ENCODE measurements around the gene PVRIG.
"Not testable (repeated sequence)": the region's sequence is repeated elsewhere in the genome, so short reads cannot be mapped to it uniquely, and the experiment has no call there.

PVRIG gene

GRCh38 chr7:100185726-100186125 lies 34.0 kb upstream of the PVRIG start:
- no peak for TF ChIP-seq L3MBTL2 (conservative IDR thresholded peaks at IDR 0.05)
- TF ChIP-seq CTBP1 (IDR thresholded peaks at IDR 0.05; ENCODE audit: borderline replicate concordance) = no peak
- TF ChIP-seq FOXK2 (IDR thresholded peaks at IDR 0.05) = no peak
- TF ChIP-seq PKNOX1 (IDR thresholded peaks at IDR 0.05) = no peak
- TF ChIP-seq FOXA1 (IDR thresholded peaks at IDR 0.05) = no peak
- TF ChIP-seq SP1 (IDR thresholded peaks at IDR 0.05) = no peak
- TF ChIP-seq ZNF384 (IDR thresholded peaks at IDR 0.05) = no peak
- no peak for TF ChIP-seq ARNT (IDR thresholded peaks at IDR 0.05)
- TF ChIP-seq NFRKB (IDR thresholded peaks at IDR 0.05) = no peak
- POLR2A ChIA-PET = interaction anchor here (1.6 kb wide), 1 partner anchor 37 kb away, joined by 3 read pairs; the partner anchor contains the start of gene LAMTOR4
- CTCF ChIA-PET = no interaction called here
- no peak for DNase-seq (ENCODE audit: extremely low spot score)

GRCh38 chr7:100189061-100189460 lies 30.7 kb upstream of the PVRIG start:
- no peak for TF ChIP-seq ARNT (IDR thresholded peaks at IDR 0.05)
- no peak for TF ChIP-seq ZNF384 (IDR thresholded peaks at IDR 0.05)
- no peak for TF ChIP-seq ELF4 (IDR thresholded peaks at IDR 0.05)
- TF ChIP-seq L3MBTL2 (conservative IDR thresholded peaks at IDR 0.05) = no peak
- no peak for TF ChIP-seq LEF1 (IDR thresholded peaks at IDR 0.05; ENCODE audit: borderline replicate concordance)
- TF ChIP-seq HDGF (IDR thresholded peaks at IDR 0.05; ENCODE audit: borderline replicate concordance) = no peak
- TF ChIP-seq CTBP1 (IDR thresholded peaks at IDR 0.05; ENCODE audit: borderline replicate concordance) = no peak
- TF ChIP-seq NFRKB (IDR thresholded peaks at IDR 0.05) = no peak
- no peak for TF ChIP-seq SUZ12 (IDR thresholded peaks at IDR 0.05)
- no peak for TF ChIP-seq FOXK2 (IDR thresholded peaks at IDR 0.05)
- no peak for TF ChIP-seq TARDBP (IDR thresholded peaks at IDR 0.05)
- TF ChIP-seq FOXM1 (IDR thresholded peaks at IDR 0.05; ENCODE audit: borderline replicate concordance) = no peak
- no peak for TF ChIP-seq SP1 (IDR thresholded peaks at IDR 0.05)
- TF ChIP-seq BHLHE40 (IDR thresholded peaks at IDR 0.05; ENCODE audit: borderline replicate concordance) = no peak
- no peak for TF ChIP-seq FOXA1 (IDR thresholded peaks at IDR 0.05)
- TF ChIP-seq PKNOX1 (IDR thresholded peaks at IDR 0.05) = no peak
- POLR2A ChIA-PET = interaction anchor here (0.6 to 1.4 kb wide), 3 partner anchors 8 to 87 kb away, joined by 3 read pairs; partner anchors contain the start of genes AP4M1 and MCM7

GRCh38 chr7:100190048-100190711 lies 29.6 kb upstream of the PVRIG start:
- no peak for DNase-seq (ENCODE audit: extremely low spot score)
- POLR2A ChIA-PET = interaction anchor here (0.6 to 1.1 kb wide), 5 partner anchors 10 to 41 kb away, joined by 3 to 4 read pairs (median 3); partner anchors contain the start of genes GPC2, LAMTOR4 and STAG3
- no peak for TF ChIP-seq ELF4 (IDR thresholded peaks at IDR 0.05)
- TF ChIP-seq BHLHE40 (IDR thresholded peaks at IDR 0.05; ENCODE audit: borderline replicate concordance) = no peak
- no peak for TF ChIP-seq TARDBP (IDR thresholded peaks at IDR 0.05)
- TF ChIP-seq ARNT (IDR thresholded peaks at IDR 0.05) = no peak
- CTCF ChIA-PET = interaction anchor here (0.6 to 1.4 kb wide), 7 partner anchors 9 to 59 kb away, joined by 4 to 14 read pairs (median 6); partner anchors contain the start of genes GPC2 and STAG3

More at GRCh38 chr7:100189061-100189460, 30.7 kb upstream of the PVRIG start:
- CTCF ChIA-PET = interaction anchor here (0.6 to 1.4 kb wide), 6 partner anchors 11 to 65 kb away, joined by 3 to 6 read pairs (median 4); partner anchors contain the start of genes GPC2 and STAG3
- DNase-seq (ENCODE audit: extremely low spot score) = no peak

- ChIA-PET POLR2A (no interaction called here), CTCF (no interaction called here)
- TF ChIP-seq FOXK2 (IDR thresholded peaks at IDR 0.05) (no peak), ARNT (IDR thresholded peaks at IDR 0.05) (no peak), HDGF (IDR thresholded peaks at IDR 0.05; ENCODE audit: borderline replicate concordance) (no peak)
- DNase-seq (ENCODE audit: extremely low spot score) = no peak
Measured at GRCh38 chr7:100191775-100192174, 28.0 kb upstream of the PVRIG start.

- CTCF ChIA-PET; POLR2A ChIA-PET; DNase-seq (ENCODE audit: extremely low spot score): not testable (repeated sequence)
Measured at GRCh38 chr7:100192281-100192862, 27.4 kb upstream of the PVRIG start.

- no peak for TF ChIP-seq LEF1 (IDR thresholded peaks at IDR 0.05; ENCODE audit: borderline replicate concordance)
- no peak for TF ChIP-seq L3MBTL2 (conservative IDR thresholded peaks at IDR 0.05)
- POLR2A ChIA-PET = interaction anchor here (1.0 kb wide), 1 partner anchor 44 kb away, joined by 3 read pairs; the partner anchor contains the start of gene LAMTOR4
- CTCF ChIA-PET = interaction anchor here (1.0 kb wide), 1 partner anchor 62 kb away, joined by 3 read pairs; no protein-coding TSS in a partner anchor
- DNase-seq (ENCODE audit: extremely low spot score) = no peak
Measured at GRCh38 chr7:100192969-100193368, 26.8 kb upstream of the PVRIG start.

GRCh38 chr7:100195222-100195621 lies 24.5 kb upstream of the PVRIG start:
- no peak for TF ChIP-seq NFRKB (IDR thresholded peaks at IDR 0.05)
- TF ChIP-seq PKNOX1 (IDR thresholded peaks at IDR 0.05) = no peak
- no peak for TF ChIP-seq SUZ12 (IDR thresholded peaks at IDR 0.05)
- no peak for TF ChIP-seq FOXA1 (IDR thresholded peaks at IDR 0.05)
- no peak for TF ChIP-seq SP1 (IDR thresholded peaks at IDR 0.05)
- no peak for TF ChIP-seq ELF4 (IDR thresholded peaks at IDR 0.05)
- TF ChIP-seq LEF1 (IDR thresholded peaks at IDR 0.05; ENCODE audit: borderline replicate concordance) = no peak
- no peak for TF ChIP-seq CTBP1 (IDR thresholded peaks at IDR 0.05; ENCODE audit: borderline replicate concordance)
- no peak for TF ChIP-seq BHLHE40 (IDR thresholded peaks at IDR 0.05; ENCODE audit: borderline replicate concordance)
- no peak for TF ChIP-seq L3MBTL2 (conservative IDR thresholded peaks at IDR 0.05)
- TF ChIP-seq ARNT (IDR thresholded peaks at IDR 0.05) = no peak
- no peak for TF ChIP-seq FOXM1 (IDR thresholded peaks at IDR 0.05; ENCODE audit: borderline replicate concordance)
- no peak for TF ChIP-seq HDGF (IDR thresholded peaks at IDR 0.05; ENCODE audit: borderline replicate concordance)
- POLR2A ChIA-PET = interaction anchor here (0.9 kb wide), 1 partner anchor 47 kb away, joined by 3 read pairs; the partner anchor contains the start of gene LAMTOR4
- no peak for DNase-seq (ENCODE audit: extremely low spot score)
- CTCF ChIA-PET = no interaction called here

- CTCF ChIA-PET = interaction anchor here (0.6 kb wide), 1 partner anchor 251 kb away, joined by 3 read pairs; no protein-coding TSS in a partner anchor
- POLR2A ChIA-PET = interaction anchor here (0.6 kb wide), 1 partner anchor 83 kb away, joined by 3 read pairs; no protein-coding TSS in a partner anchor
- DNase-seq (ENCODE audit: extremely low spot score) = not testable (repeated sequence)
Measured at GRCh38 chr7:100195901-100196322, 23.8 kb upstream of the PVRIG start.
